Pancreas (tissue), 10 donors: ENCODE data around the gene EDDM3A. TPM values are rescaled to one million over a fixed set of nuclear protein-coding genes. Genes with fewer than 3 reads are reported as not detected.

Source experiments
- ATAC-seq, 4 donors: fragments of 200-7000 bp; cut with Tn5 transposase; one replicate each; pipeline versions ENCODE4 v1.8.0 to v1.9.1; 2020; ENCODE audit warnings: mild to moderate bottlenecking in 4 of 4, moderate library complexity in 4 of 4
- DNase-seq, 6 donors: peaks; one replicate each; pipeline ENCODE4 v3.0.0-alpha.2; 2020
- FAIRE-seq: peaks from 2 replicates; lab custom pipeline; 2012; peaks lifted over from hg19 to GRCh38; lab: Jason Lieb, UNC
- H3K27ac ChIP-seq, 4 donors: fragments of 200-600 bp; sonication (generic); 1 replicate in 3 of 4; 2 replicates in 1 of 4; pipeline versions ENCODE4 v1.5.0 to v1.8.0; 2020
- H3K27me3 ChIP-seq, 4 donors: fragments of 200-600 bp; one replicate each; pipeline ENCODE4 v1.8.0; 2021
- H3K36me3 ChIP-seq, 3 donors: fragments of 200-600 bp; sonication (generic) in 1 of 3; one replicate each; pipeline versions ENCODE4 v1.5.0 to v1.8.0; 2020 to 2021
- H3K4me1 ChIP-seq, 3 donors: fragments of 200-600 bp; one replicate each; pipeline ENCODE4 v1.8.0; 2021
- H3K4me3 ChIP-seq, 4 donors: fragments of 200-600 bp; sonication (generic) in 2 of 4; one replicate each; pipeline versions ENCODE4 v1.5.0 to v1.8.0; 2020 to 2021
- H3K9me3 ChIP-seq, 4 donors: fragments of 200-600 bp; one replicate each; pipeline ENCODE4 v1.8.0; 2021
- WGBS, 2 donors: extraction: QIAGEN DNeasy Blood & Tissue Kit; methylation state at CpG; one replicate each; pipeline ENCODE4 v1.1.7; 2013; 5-methylcytosine and 5-hydroxymethylcytosine counted together
- intact Hi-C, 3 donors: fragments of 100-400 bp; cut with DNase I; formaldehyde crosslinking; loops; one replicate each; pipeline versions ENCODE4 v1.11.1 to v1.14.2; 2022
- polyA plus RNA-seq, 2 donors: library from polyadenylated mRNA; stranded (reverse); fragments of 200-250 nt; gene quantifications; one replicate each; pipeline ENCODE4 v1.2.3, GENCODE V29; 2013
- total RNA-seq, 6 donors: library from RNA; stranded (reverse); fragmentation: NEBNext Ultra II Directional in 4 of 6; extraction: Animal tissue kit (Norgen Biotek cat#: 25700) in 4 of 6; gene quantifications; one replicate each; pipeline versions ENCODE4 v1.2.1 to v1.2.4, GENCODE V29; 2021 to 2023
- TF ChIP-seq, protein P1 (sequence below), 4 donors: fragments of 200-600 bp; sonication (generic) in 3 of 4; IDR thresholded peaks; one replicate each; pipeline versions ENCODE4 v1.5.0 to v1.8.0; 2021; ENCODE audit warnings: antibody characterized with exemption in 4 of 4
- donor health status: healthy with polysubstance abuse.
- donor health status: DM: no; HTN: no; CAD: no; lungs with moderate emphysema.
- donor health status: DM: no; HTN: no; CAD: no.
- donor health status: control.
- donor health status: control.
- donor health status: Bipolar disorder and iron deficiency.
- donor health status: DM: yes; HTN: yes; CAD: no.
- donor health status: DM: no; HTN: no; CAD: no.
- donor health status: DM: no; HTN: no; CAD: no.
- donor health status: DM: yes; HTN: yes; CAD: no.

Gene EDDM3A
- total and polyA plus RNA-seq, 8 donors = not detected

DNA sequence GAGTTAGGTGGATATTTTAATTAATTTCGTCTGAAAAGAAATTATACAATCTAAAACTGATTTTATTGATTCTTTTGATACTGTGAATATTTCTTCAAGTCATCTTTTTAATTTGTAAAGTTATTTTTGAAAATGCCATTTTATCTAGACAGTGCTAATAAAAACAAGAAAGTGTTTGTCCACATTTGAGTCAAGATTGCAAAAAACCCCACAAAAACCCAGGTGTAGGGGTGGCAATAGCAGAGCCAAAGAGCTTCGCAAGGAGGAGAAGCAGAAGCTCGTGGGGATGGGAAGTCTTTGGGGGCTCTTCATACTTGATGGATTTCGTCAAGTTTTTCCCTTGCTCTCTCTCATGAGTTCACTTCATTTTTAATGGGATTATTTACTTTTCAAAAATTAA, 41.3 kb downstream of the EDDM3A start:
- Histone ChIP-seq H3K4me3 (no peak overlapping the region), H3K9me3 (no peaks in the 10 kb centered on the region), H3K27ac (no peak overlapping the region), H3K36me3 (no peaks in the 10 kb centered on the region), H3K4me1 (peaks cover 0 to 10% (median 0%) of the 10 kb centered on the region in 3 donors), H3K27me3 (no peaks in the 10 kb centered on the region)
- DNase-seq = no peak
- no peak for ATAC-seq
- intact Hi-C loops = no loop called here
- no peak for FAIRE-seq
- TF ChIP-seq, protein P1, sequence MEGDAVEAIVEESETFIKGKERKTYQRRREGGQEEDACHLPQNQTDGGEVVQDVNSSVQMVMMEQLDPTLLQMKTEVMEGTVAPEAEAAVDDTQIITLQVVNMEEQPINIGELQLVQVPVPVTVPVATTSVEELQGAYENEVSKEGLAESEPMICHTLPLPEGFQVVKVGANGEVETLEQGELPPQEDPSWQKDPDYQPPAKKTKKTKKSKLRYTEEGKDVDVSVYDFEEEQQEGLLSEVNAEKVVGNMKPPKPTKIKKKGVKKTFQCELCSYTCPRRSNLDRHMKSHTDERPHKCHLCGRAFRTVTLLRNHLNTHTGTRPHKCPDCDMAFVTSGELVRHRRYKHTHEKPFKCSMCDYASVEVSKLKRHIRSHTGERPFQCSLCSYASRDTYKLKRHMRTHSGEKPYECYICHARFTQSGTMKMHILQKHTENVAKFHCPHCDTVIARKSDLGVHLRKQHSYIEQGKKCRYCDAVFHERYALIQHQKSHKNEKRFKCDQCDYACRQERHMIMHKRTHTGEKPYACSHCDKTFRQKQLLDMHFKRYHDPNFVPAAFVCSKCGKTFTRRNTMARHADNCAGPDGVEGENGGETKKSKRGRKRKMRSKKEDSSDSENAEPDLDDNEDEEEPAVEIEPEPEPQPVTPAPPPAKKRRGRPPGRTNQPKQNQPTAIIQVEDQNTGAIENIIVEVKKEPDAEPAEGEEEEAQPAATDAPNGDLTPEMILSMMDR (IDR thresholded peaks at IDR 0.05) = no peak
- 80 to 85% methylated on average over 4 of the region's 4 CpGs for WGBS, 2 donors

DNA sequence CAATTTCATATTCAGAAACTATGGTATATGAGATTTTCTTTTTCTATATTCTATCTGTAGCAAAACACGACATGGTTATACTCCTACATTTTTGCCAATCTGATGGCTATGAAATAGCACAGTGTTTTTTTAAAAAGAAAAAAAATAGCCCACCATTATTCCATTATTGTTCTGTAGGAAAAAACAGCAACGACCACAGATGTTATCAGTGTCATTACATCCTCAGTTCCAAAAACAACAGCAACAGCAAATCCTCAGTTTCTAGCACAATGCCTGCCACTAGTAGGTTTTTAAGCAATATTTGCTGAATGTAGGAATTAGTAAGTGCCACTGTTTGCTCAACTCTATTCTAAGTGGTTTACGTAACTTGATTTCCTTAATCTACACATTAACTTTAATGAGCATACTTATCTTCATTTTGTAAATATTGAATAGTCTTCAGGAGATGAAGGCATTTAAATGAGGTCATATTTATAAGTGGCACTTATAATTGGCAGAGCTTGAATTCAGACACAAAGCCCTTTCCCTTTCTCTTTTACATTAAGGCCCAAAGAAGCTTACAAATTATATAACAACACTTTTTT, 43.6 kb downstream of the EDDM3A start:
- ATAC-seq (peak in 3 of 4 donors; percentile 27 to 53 (median 48)), DNase-seq (no peak), FAIRE-seq (no peak)
- intact Hi-C loops = no loop called here
- no peak overlapping the region for H3K4me3 ChIP-seq
- peaks cover 0 to 10% (median 0%) of the 10 kb centered on the region in 3 donors for H3K4me1 ChIP-seq
- TF ChIP-seq, protein P1 (IDR thresholded peaks at IDR 0.05) = no peak
- H3K9me3 ChIP-seq = no peaks in the 10 kb centered on the region
- H3K27me3 ChIP-seq = no peaks in the 10 kb centered on the region
- H3K27ac ChIP-seq = no peak overlapping the region
- 31 to 42% methylated on average over 3 of the region's 3 CpGs for WGBS, 2 donors
- H3K36me3 ChIP-seq = no peaks in the 10 kb centered on the region

DNA sequence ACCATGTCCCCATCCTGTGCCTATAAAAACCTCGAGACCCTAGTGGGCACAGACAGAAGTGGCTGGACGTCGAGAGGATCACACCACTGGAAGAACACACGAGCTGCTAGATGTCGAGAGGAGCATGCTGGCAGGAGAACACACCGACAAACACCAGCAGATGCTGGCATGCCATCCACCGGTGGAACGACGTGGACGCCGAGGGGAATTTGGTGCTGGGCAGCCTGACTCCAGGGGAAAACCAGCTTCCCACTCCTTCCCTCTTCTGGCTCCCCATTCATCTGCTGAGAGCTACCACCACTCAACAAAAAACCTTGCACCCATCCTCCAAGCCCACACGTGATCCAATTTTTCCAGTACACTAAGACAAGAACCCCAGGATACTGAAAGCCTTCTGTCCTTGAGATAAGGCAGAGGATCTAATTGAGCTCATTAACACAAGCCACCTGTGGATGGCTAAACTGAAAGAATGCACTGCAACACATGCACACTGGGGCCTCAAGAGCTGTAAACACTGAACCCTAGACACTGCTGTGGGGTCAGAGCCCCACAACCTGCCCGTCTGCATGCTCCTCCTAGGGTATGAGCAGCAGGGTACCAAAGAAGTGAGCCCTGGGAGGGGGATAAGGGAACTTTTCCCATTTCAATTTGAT, 44.9 kb downstream of the EDDM3A start:
- ATAC-seq (no peak), DNase-seq (no peak), FAIRE-seq (no peak)
- Histone ChIP-seq H3K27ac (no peak overlapping the region), H3K4me1 (peaks cover 0 to 10% (median 0%) of the 10 kb centered on the region in 3 donors), H3K36me3 (no peaks in the 10 kb centered on the region), H3K4me3 (no peak overlapping the region), H3K9me3 (no peaks in the 10 kb centered on the region), H3K27me3 (no peaks in the 10 kb centered on the region)
- TF ChIP-seq, protein P1 (IDR thresholded peaks at IDR 0.05) = no peak
- 90 to 95% methylated on average over 13 of the region's 13 CpGs for WGBS, 2 donors
- intact Hi-C loops = no loop called here

DNA sequence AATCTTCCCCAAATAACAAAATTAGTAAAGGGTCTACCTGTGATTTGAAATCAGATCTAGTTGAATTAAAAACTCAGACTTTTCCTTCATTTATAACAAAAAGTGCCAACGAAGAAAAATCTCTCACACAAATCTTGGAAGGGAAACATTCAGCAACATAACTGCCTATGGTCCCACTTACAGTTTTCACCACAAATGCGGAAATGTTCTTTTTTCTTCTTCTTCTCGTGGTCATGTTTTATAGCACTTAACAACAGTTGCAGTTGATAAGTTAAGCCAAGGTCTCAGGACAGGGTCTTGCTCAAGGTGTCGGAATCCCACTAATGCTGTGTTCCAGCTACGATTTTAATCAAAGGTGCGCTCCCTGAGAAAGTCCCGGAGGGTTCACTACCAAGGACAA, 45.5 kb downstream of the EDDM3A start:
- H3K4me3 ChIP-seq = no peak overlapping the region
- 57 to 62% methylated on average over 7 of the region's 7 CpGs for WGBS, 2 donors
- intact Hi-C loops = no loop called here
- DNase-seq (no peak), FAIRE-seq (no peak), ATAC-seq (no peak)
- H3K9me3 ChIP-seq = no peaks in the 10 kb centered on the region
- H3K27me3 ChIP-seq = no peaks in the 10 kb centered on the region
- peaks cover 0 to 10% (median 0%) of the 10 kb centered on the region in 3 donors for H3K4me1 ChIP-seq
- no peaks in the 10 kb centered on the region for H3K36me3 ChIP-seq
- H3K27ac ChIP-seq = no peak overlapping the region
- TF ChIP-seq, protein P1 (IDR thresholded peaks at IDR 0.05) = no peak

DNA sequence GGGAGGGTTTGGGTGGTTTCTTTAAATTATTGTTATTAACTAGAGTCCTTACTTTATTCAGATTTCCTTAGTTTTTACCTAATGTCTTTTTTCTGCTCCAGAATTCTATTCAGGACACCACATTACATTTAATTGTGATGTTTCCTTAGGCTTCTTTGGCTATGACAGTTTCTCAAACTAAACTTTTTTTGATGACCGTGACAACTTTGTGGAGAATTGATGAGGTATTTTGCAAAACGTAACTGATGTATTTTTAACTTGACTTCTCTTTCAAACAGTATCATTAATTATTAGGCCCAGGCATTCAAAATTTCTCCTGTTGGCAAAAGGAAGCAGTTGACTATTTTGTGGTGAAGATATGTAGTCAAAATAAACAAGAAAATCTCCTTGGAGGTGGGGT, 45.9 kb downstream of the EDDM3A start:
- no peak overlapping the region for H3K27ac ChIP-seq
- H3K9me3 ChIP-seq = no peaks in the 10 kb centered on the region
- peaks cover 0 to 10% (median 0%) of the 10 kb centered on the region in 3 donors for H3K4me1 ChIP-seq
- ATAC-seq = no peak
- H3K4me3 ChIP-seq = no peak overlapping the region
- no peak for DNase-seq
- H3K27me3 ChIP-seq = no peaks in the 10 kb centered on the region
- 52 to 57% methylated on average over 2 of the region's 2 CpGs for WGBS, 2 donors
- no peak for FAIRE-seq
- H3K36me3 ChIP-seq = no peaks in the 10 kb centered on the region
- TF ChIP-seq, protein P1 (IDR thresholded peaks at IDR 0.05) = no peak
- intact Hi-C loops = no loop called here
